Type B pancreatic cell (in vitro differentiated cells): Measurements from ENCODE around the gene PAQR9. TPM values are rescaled to one million over a fixed set of nuclear protein-coding genes. Genes with fewer than 3 reads are reported as not detected.

Experiments used
- DNase-seq: peaks from one replicate; pipeline ENCODE4 v3.0.0; 2021; ENCODE audit warnings: mixed read lengths; ENCODE audit not compliant: unreplicated experiment; ENCODE audit errors: extremely low spot score
- H3K27ac Mint-ChIP-seq: 2 replicates; pipeline ENCODE4 v1.8.0; 2021; ENCODE audit warnings: mild to moderate bottlenecking, mixed read lengths
- H3K27me3 Mint-ChIP-seq: 2 replicates; pipeline ENCODE4 v1.8.0; 2021; ENCODE audit warnings: mixed read lengths
- H3K36me3 Mint-ChIP-seq: 2 replicates; pipeline ENCODE4 v1.8.0; 2021; ENCODE audit warnings: mixed read lengths
- H3K4me1 Mint-ChIP-seq: one replicate; pipeline ENCODE4 v1.8.0; 2021; ENCODE audit warnings: mixed read lengths; ENCODE audit not compliant: unreplicated experiment
- H3K4me3 Mint-ChIP-seq: 2 replicates; pipeline ENCODE4 v1.8.0; 2021; ENCODE audit warnings: mild to moderate bottlenecking, mixed read lengths
- H3K9me3 Mint-ChIP-seq: 2 replicates; pipeline ENCODE4 v1.8.0; 2021; ENCODE audit warnings: mixed read lengths
- CTCF ChIP-seq: fragments of 200-600 bp; sonication (generic); conservative IDR thresholded peaks from 2 replicates; pipeline ENCODE4 v1.5.0; 2021; ENCODE audit warnings: antibody characterized with exemption, mild to moderate bottlenecking
- total RNA-seq: library from RNA; stranded (reverse); gene quantifications from 2 replicates; pipeline ENCODE4 v1.2.1, GENCODE V29; 2021; ENCODE audit warnings: low replicate concordance

PAQR9 gene
- total RNA-seq, 1 donor from 2014 or later = 0.58 TPM

- peaks cover 7% of the 10 kb centered on the region for H3K27me3 Mint-ChIP-seq
- no peaks in the 10 kb centered on the region for H3K36me3 Mint-ChIP-seq
- peaks cover 4% of the 10 kb centered on the region for H3K4me1 Mint-ChIP-seq
- no peak for TF ChIP-seq CTCF
- no peak overlapping the region for H3K4me3 Mint-ChIP-seq
- H3K27ac Mint-ChIP-seq = no peak overlapping the region
- no peaks in the 10 kb centered on the region for H3K9me3 Mint-ChIP-seq
- DNase-seq = no peak
Observed at GRCh38 chr3:142987707-142988106, 24.2 kb upstream of the PAQR9 start.

- TF ChIP-seq CTCF = peak; percentile 89
- peaks cover 4% of the 10 kb centered on the region for H3K4me1 Mint-ChIP-seq
- H3K36me3 Mint-ChIP-seq = no peaks in the 10 kb centered on the region
- no peaks in the 10 kb centered on the region for H3K9me3 Mint-ChIP-seq
- no peak overlapping the region for H3K4me3 Mint-ChIP-seq
- no peak for DNase-seq
- peaks cover 10% of the 10 kb centered on the region for H3K27me3 Mint-ChIP-seq
- no peak overlapping the region for H3K27ac Mint-ChIP-seq
Observed at GRCh38 chr3:142987080-142987700, 23.7 kb upstream of the PAQR9 start.

DNA sequence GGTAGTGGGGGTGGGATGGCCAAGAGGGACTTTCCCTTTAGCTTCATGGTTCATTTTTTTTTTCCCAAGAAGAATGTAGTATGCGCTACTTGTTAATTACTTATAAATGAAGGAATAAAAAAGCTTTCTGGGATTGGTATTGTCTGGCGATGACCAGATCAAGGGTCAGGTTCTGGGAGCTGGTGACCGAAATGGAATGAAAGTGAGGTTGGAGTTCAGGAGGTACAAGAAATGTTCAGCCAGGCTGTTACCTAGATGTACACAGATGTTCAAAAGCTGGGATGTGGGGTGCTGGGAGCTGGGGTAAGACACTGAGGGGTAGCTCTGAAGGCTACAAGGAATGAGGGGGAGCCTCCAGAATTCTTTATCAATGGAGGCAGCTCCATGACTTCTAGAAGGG lies 20.8 kb upstream of the PAQR9 start:
- no peak for TF ChIP-seq CTCF
- Mint-ChIP-seq H3K9me3 (no peaks in the 10 kb centered on the region), H3K27ac (no peak overlapping the region), H3K4me1 (peaks cover 7% of the 10 kb centered on the region), H3K36me3 (no peaks in the 10 kb centered on the region), H3K27me3 (peaks cover 10% of the 10 kb centered on the region), H3K4me3 (no peak overlapping the region)
- no peak for DNase-seq

DNA sequence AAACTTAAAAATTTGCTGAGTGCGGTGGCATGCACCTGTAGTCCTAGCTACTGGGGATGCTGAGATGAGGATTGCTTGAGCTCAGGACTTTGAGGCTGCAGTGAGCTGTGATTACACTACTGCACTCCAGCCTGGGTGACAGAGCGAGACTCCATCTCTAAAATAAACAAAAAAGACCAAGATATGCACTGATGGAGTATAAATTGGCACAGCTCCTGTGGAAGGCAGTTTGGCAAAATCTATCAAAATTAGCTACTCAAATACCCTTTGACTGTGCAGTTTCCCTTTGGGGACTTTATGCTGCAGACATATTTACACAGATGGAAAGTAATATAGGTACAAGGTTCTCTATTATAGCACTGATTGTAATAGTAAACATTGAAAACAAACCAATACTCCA lies 19.8 kb upstream of the PAQR9 start:
- no peak overlapping the region for H3K27ac Mint-ChIP-seq
- no peaks in the 10 kb centered on the region for H3K9me3 Mint-ChIP-seq
- H3K4me1 Mint-ChIP-seq = peaks cover 7% of the 10 kb centered on the region
- H3K27me3 Mint-ChIP-seq = peaks cover 10% of the 10 kb centered on the region
- DNase-seq = no peak
- no peaks in the 10 kb centered on the region for H3K36me3 Mint-ChIP-seq
- no peak overlapping the region for H3K4me3 Mint-ChIP-seq
- no peak for TF ChIP-seq CTCF

DNA sequence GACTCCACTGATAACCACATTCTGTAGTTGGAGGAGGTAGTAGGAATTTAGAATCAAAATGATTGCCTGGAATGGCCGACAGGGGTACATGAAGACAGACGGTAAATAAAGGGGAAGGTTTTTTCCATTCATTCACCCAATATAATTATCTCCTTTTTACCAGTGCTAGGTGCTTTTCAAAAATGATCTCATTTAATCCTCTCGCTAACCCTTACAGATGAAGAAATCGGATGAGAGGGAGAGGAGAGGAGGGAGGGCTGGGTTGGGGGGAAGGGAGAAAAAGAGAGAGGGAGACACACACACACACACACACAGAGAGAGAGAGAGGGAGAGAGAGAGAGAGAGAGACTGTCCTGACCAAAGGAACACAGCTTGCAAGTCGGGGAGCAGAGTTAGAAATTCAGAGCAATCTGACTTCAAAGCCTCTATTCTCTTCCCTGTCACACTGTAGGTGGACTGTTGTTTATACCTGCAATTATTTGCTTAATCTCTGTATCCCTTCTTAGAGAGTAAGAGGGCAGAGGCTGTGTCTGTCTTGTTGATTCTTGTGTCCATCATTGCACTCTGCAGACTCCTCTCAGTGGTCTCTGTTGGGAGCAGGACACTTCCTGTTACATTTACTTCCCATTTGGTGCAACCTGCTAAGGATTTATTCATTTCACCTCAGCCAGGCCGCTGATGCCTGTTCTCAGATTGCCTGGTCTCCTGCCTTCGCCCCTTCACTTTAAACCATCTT lies 18.7 kb upstream of the PAQR9 start:
- no peak for DNase-seq
- TF ChIP-seq CTCF = no peak
- Mint-ChIP-seq H3K36me3 (no peaks in the 10 kb centered on the region), H3K27me3 (peaks cover 10% of the 10 kb centered on the region), H3K4me3 (no peak overlapping the region), H3K27ac (no peak overlapping the region), H3K4me1 (peaks cover 7% of the 10 kb centered on the region), H3K9me3 (no peaks in the 10 kb centered on the region)
